MM.1S (cell line): ENCODE measurements around the gene STEAP1B.

Source experiments
- CTCF ChIP-seq: fragments of 300-600 bp; sonication (generic); IDR thresholded peaks from 2 replicates; pipeline ENCODE4 v1.5.1; 2016; ENCODE audit warnings: antibody characterized with exemption, low read length, mixed read lengths
- EZH2 ChIP-seq: fragments of 300-600 bp; sonication (generic); optimal IDR thresholded peaks from 2 replicates; pipeline ENCODE3; 2017; ENCODE audit warnings: low read depth, mild to moderate bottlenecking, antibody characterized with exemption, low read length, mixed read lengths
- EZH2phosphoT487 ChIP-seq: fragments of 300-600 bp; sonication (generic); IDR thresholded peaks from 2 replicates; pipeline ENCODE4 v1.6.1; 2018; ENCODE audit warnings: antibody characterized with exemption, low read length

GRCh38 chr7:22418251-22419046, 81.5 kb downstream of the STEAP1B start:
- TF ChIP-seq CTCF (no peak), EZH2phosphoT487 (no peak), EZH2 (no peak)
